ENCODE results near the gene DYSF.
"Not testable (repeated sequence)": the region's sequence is repeated elsewhere in the genome, so short reads cannot be mapped to it uniquely, and the experiment has no call there.

DYSF gene

GRCh38 chr2:71619230-71619741 is 165.9 kb downstream of the DYSF start:
- no peak for FAIRE-seq

- FAIRE-seq: no peak
Measured at GRCh38 chr2:71620116-71620515, 166.8 kb downstream of the DYSF start.

- FAIRE-seq: no peak
Measured at GRCh38 chr2:71620851-71621251, 167.5 kb downstream of the DYSF start.

GRCh38 chr2:71629273-71629672 is 175.9 kb downstream of the DYSF start:
- FAIRE-seq: no peak

- no peak for FAIRE-seq
Measured at GRCh38 chr2:71629771-71630453, 176.6 kb downstream of the DYSF start.

GRCh38 chr2:71630454-71631328 is 177.3 kb downstream of the DYSF start:
- no peak for FAIRE-seq

GRCh38 chr2:71631411-71631931 is 178.1 kb downstream of the DYSF start:
- FAIRE-seq: no peak

GRCh38 chr2:71633086-71633485 is 179.7 kb downstream of the DYSF start:
- no peak for FAIRE-seq

GRCh38 chr2:71634567-71634966 is 181.2 kb downstream of the DYSF start:
- FAIRE-seq: no peak

GRCh38 chr2:71635798-71636197 is 182.4 kb downstream of the DYSF start:
- FAIRE-seq: no peak

- FAIRE-seq: no peak
Measured at GRCh38 chr2:71637168-71637567, 183.8 kb downstream of the DYSF start.

- FAIRE-seq: no peak
Measured at GRCh38 chr2:71637736-71638135, 184.4 kb downstream of the DYSF start.

GRCh38 chr2:71639735-71640134 is 186.4 kb downstream of the DYSF start:
- FAIRE-seq: no peak

- FAIRE-seq: no peak
Measured at GRCh38 chr2:71640489-71640888, 187.1 kb downstream of the DYSF start.

GRCh38 chr2:71643674-71644357 is 190.5 kb downstream of the DYSF start:
- no peak for FAIRE-seq

- FAIRE-seq: no peak
Measured at GRCh38 chr2:71646028-71646427, 192.7 kb downstream of the DYSF start.

GRCh38 chr2:71647356-71647755 is 194.0 kb downstream of the DYSF start:
- FAIRE-seq: no peak

- FAIRE-seq: no peak
Measured at GRCh38 chr2:71655498-71655897, 202.1 kb downstream of the DYSF start.

- not testable (repeated sequence) for FAIRE-seq
Measured at GRCh38 chr2:71658256-71658655, 204.9 kb downstream of the DYSF start.

- FAIRE-seq: no peak
Measured at GRCh38 chr2:71658771-71659170, 205.4 kb downstream of the DYSF start.

GRCh38 chr2:71659868-71660518 is 206.6 kb downstream of the DYSF start:
- FAIRE-seq: no peak

- no peak for FAIRE-seq
Measured at GRCh38 chr2:71661782-71662181, 208.4 kb downstream of the DYSF start.
